ENCODE results near the gene SERPINB6.

The SERPINB6 gene

DNA sequence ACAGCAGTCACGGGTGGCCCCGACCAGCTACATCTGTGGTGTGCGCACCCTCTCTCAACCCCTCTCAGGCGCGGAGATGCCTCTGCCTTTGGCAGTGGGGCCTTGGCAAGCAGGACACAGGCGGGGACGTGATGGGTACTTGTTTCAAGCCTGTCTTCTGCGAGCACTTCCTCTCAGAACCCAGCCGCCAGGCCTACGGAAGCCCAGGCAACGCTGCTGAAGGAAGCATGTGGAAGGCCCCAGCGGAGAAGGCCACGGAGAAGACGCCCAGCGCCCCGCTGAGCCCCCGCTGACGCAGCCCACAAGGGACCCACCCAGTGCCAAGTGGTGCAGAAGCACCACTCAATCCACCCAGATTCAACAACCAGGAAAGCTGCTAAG, 13.0 kb downstream of the SERPINB6 start:
- TF ChIP-seq, protein P1, sequence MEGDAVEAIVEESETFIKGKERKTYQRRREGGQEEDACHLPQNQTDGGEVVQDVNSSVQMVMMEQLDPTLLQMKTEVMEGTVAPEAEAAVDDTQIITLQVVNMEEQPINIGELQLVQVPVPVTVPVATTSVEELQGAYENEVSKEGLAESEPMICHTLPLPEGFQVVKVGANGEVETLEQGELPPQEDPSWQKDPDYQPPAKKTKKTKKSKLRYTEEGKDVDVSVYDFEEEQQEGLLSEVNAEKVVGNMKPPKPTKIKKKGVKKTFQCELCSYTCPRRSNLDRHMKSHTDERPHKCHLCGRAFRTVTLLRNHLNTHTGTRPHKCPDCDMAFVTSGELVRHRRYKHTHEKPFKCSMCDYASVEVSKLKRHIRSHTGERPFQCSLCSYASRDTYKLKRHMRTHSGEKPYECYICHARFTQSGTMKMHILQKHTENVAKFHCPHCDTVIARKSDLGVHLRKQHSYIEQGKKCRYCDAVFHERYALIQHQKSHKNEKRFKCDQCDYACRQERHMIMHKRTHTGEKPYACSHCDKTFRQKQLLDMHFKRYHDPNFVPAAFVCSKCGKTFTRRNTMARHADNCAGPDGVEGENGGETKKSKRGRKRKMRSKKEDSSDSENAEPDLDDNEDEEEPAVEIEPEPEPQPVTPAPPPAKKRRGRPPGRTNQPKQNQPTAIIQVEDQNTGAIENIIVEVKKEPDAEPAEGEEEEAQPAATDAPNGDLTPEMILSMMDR (IDR thresholded peaks at IDR 0.05; ENCODE audit: low read depth, low read length): no peak
- H3K9me3 ChIP-seq: no peaks in the 10 kb centered on the region
- no peaks in the 10 kb centered on the region; the same call in 1 of the 2 replicates for H3K4me1 ChIP-seq

GRCh38 chr6:2957696-2958330, 13.6 kb downstream of the SERPINB6 start:
- Histone ChIP-seq H3K27me3 (no peaks in the 10 kb centered on the region), H3K9me3 (no peaks in the 10 kb centered on the region), H3K36me3 (no peaks in the 10 kb centered on the region), H3K4me1 (no peaks in the 10 kb centered on the region), H3K4me3 (ENCODE audit: low read depth, low read length) (no peak overlapping the region)
- TF ChIP-seq, protein P1 (IDR thresholded peaks at IDR 0.05; ENCODE audit: low read depth, low read length): no peak
- no peak for DNase-seq

More for the DNA sequence above, 13.0 kb downstream of the SERPINB6 start:
- DNase-seq: no peak
- Histone ChIP-seq H3K36me3 (no peaks in the 10 kb centered on the region), H3K4me3 (ENCODE audit: low read depth, low read length) (no peak overlapping the region), H3K27me3 (no peaks in the 10 kb centered on the region)

DNA sequence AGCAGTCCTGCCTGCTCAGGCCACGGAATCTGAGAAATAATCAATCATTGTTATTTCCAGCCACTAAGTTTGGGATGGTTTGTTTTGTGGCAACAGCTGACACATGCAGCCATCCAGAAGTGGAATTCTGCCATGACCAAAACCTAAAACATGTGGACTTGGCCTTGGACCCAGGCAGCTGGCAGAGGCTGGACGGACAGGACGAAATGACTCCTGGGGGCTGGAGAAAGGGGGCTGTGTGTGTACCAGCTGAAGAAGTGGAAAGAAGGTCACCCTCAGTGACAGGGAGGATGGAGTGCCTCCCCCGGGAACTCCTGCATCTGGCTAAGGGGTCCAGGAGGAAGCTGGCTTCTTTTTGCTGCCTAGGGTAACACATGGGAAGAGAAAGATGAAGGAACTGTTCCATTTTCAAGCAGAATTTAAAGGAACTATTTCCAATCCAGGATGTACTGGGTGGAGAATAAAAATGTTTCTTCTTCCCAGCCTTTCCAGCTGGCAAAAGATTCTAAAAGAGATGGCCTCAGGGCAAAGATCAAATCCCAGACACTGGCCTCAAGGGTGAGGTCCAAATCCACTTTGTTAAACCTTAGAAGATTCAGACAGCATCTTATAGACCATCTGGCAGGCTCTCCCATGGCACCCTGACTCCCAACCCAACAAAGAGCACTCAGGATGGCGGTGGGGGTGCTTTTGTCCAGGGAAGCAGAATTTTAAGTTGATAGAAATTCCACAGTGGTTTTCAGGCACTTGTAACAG, 14.3 kb downstream of the SERPINB6 start:
- DNase-seq: no peak
- Histone ChIP-seq H3K36me3 (no peaks in the 10 kb centered on the region), H3K27me3 (no peaks in the 10 kb centered on the region), H3K4me1 (no peaks in the 10 kb centered on the region), H3K4me3 (ENCODE audit: low read depth, low read length) (no peak overlapping the region), H3K9me3 (no peaks in the 10 kb centered on the region)
- TF ChIP-seq, protein P1 (IDR thresholded peaks at IDR 0.05; ENCODE audit: low read depth, low read length): no peak

GRCh38 chr6:2953098-2953497, 18.3 kb downstream of the SERPINB6 start:
- DNase-seq: no peak
- Histone ChIP-seq H3K4me1 (no peaks in the 10 kb centered on the region), H3K36me3 (no peaks in the 10 kb centered on the region), H3K4me3 (ENCODE audit: low read depth, low read length) (peak overlapping the region; percentile 35), H3K9me3 (no peaks in the 10 kb centered on the region), H3K27me3 (no peaks in the 10 kb centered on the region)
- TF ChIP-seq, protein P1 (IDR thresholded peaks at IDR 0.05; ENCODE audit: low read depth, low read length): no peak

GRCh38 chr6:2952557-2953095, 18.7 kb downstream of the SERPINB6 start:
- H3K27me3 ChIP-seq: no peaks in the 10 kb centered on the region
- TF ChIP-seq, protein P1 (IDR thresholded peaks at IDR 0.05; ENCODE audit: low read depth, low read length): peak; percentile 100
- H3K4me3 ChIP-seq (ENCODE audit: low read depth, low read length): peak overlapping the region; percentile 35
- DNase-seq: peak; percentile 85
- H3K9me3 ChIP-seq: no peaks in the 10 kb centered on the region
- no peaks in the 10 kb centered on the region for H3K4me1 ChIP-seq
- H3K36me3 ChIP-seq: no peaks in the 10 kb centered on the region

GRCh38 chr6:2951728-2952127, 19.6 kb downstream of the SERPINB6 start:
- Histone ChIP-seq H3K9me3 (no peaks in the 10 kb centered on the region), H3K36me3 (no peaks in the 10 kb centered on the region), H3K4me3 (ENCODE audit: low read depth, low read length) (no peak overlapping the region), H3K27me3 (no peaks in the 10 kb centered on the region), H3K4me1 (no peaks in the 10 kb centered on the region)
- TF ChIP-seq, protein P1 (IDR thresholded peaks at IDR 0.05; ENCODE audit: low read depth, low read length): no peak
- DNase-seq: no peak

All from BE2C (cell line).